RWPE1 (cell line): ENCODE data around the gene PSMD13.

Experiments
- CTCF ChIA-PET: fragments of 350-600 bp; sonication (Branson Sonifier 250); formaldehyde crosslinking; extraction: SDS; loops from one replicate; lab custom pipeline; 2021; lab: Yijun Ruan, JAX
- POLR2A ChIA-PET: fragments of 400-600 bp; formaldehyde crosslinking; extraction: SDS; loops from one replicate; lab custom pipeline; 2020; ENCODE audit warnings: antibody characterized with exemption; ENCODE audit not compliant: low non-redundant PET; lab: Yijun Ruan, JAX
- DNase-seq: peaks from one replicate; pipeline ENCODE4 v3.0.0; 2012; ENCODE audit warnings: low spot score
- H3K27ac ChIP-seq: fragments of 450-650 bp; 2 replicates; pipeline ENCODE4 v1.5.1; 2017
- CTCF ChIP-seq: fragments of 450-650 bp; conservative IDR thresholded peaks from 2 replicates; pipeline ENCODE4 v1.5.1; 2017; ENCODE audit warnings: low read depth, mild to moderate bottlenecking

Gene PSMD13

GRCh38 chr11:250274-250673, 13.5 kb downstream of the PSMD13 start:
- POLR2A ChIA-PET = no interaction called here
- no peak for TF ChIP-seq CTCF
- CTCF ChIA-PET = interaction anchor here (0.5 to 1.4 kb wide), 7 partner anchors 11 to 200 kb away, joined by 3 to 7 read pairs (median 3); partner anchors contain the start of gene PGGHG
- DNase-seq = no peak
- no peak overlapping the region for H3K27ac ChIP-seq

- ChIA-PET CTCF (interaction anchor here (0.6 to 1.5 kb wide), 7 partner anchors 10 to 200 kb away, joined by 3 to 7 read pairs (median 4); partner anchors contain the start of genes PGGHG and PSMD13), POLR2A (interaction anchor here (0.9 kb wide), 1 partner anchor 44 kb away, joined by 3 read pairs; the partner anchor contains the start of genes BET1L and RIC8A)
- peak; percentile 57 for TF ChIP-seq CTCF
- no peak overlapping the region for H3K27ac ChIP-seq
- DNase-seq = peak; percentile 21
These were observed 14.0 kb downstream of the PSMD13 start for GRCh38 chr11:250740-251299.

GRCh38 chr11:251550-251949, 14.8 kb downstream of the PSMD13 start:
- CTCF ChIA-PET = interaction anchor here (1.0 to 1.5 kb wide), 4 partner anchors 10 to 104 kb away, joined by 3 to 7 read pairs (median 4); partner anchors contain the start of gene PSMD13
- DNase-seq = no peak
- H3K27ac ChIP-seq = no peak overlapping the region
- POLR2A ChIA-PET = interaction anchor here (0.8 to 0.9 kb wide), 2 partner anchors 37 to 44 kb away, joined by 3 read pairs; partner anchors contain the start of genes BET1L and RIC8A
- no peak for TF ChIP-seq CTCF

- no peak for DNase-seq
- TF ChIP-seq CTCF = no peak
- CTCF ChIA-PET = no interaction called here
- POLR2A ChIA-PET = interaction anchor here (0.8 kb wide), 1 partner anchor 36 kb away, joined by 3 read pairs; no protein-coding TSS in a partner anchor
- no peak overlapping the region for H3K27ac ChIP-seq
These were observed 15.9 kb downstream of the PSMD13 start for GRCh38 chr11:252666-253065.

- POLR2A ChIA-PET = no interaction called here
- CTCF ChIA-PET = interaction anchor here (0.7 kb wide), 1 partner anchor 51 kb away, joined by 4 read pairs; no protein-coding TSS in a partner anchor
- no peak for TF ChIP-seq CTCF
- H3K27ac ChIP-seq = peak overlapping the region; percentile 14; the same call in 1 of the 2 replicates
- no peak for DNase-seq
These were observed 16.5 kb downstream of the PSMD13 start for GRCh38 chr11:253160-253885.

GRCh38 chr11:253886-254270, 17.1 kb downstream of the PSMD13 start:
- no peak for DNase-seq
- CTCF ChIA-PET = no interaction called here
- H3K27ac ChIP-seq = no peak overlapping the region; the same call in 1 of the 2 replicates
- POLR2A ChIA-PET = no interaction called here
- TF ChIP-seq CTCF = no peak
